IPS-15b (cell line): ENCODE measurements around the gene XRCC5.
A peak's percentile ranks its signal among the peaks of the same experiment; 100 is the strongest.

Experiments used
- H3K27me3 ChIP-seq: one replicate; pipeline ENCODE4 v1.6.1; 2013; ENCODE audit warnings: low read length; ENCODE audit not compliant: control insufficient read depth, insufficient read depth
- H3K36me3 ChIP-seq: one replicate; pipeline ENCODE4 v1.6.1; 2013; ENCODE audit warnings: low read length; ENCODE audit not compliant: control insufficient read depth, insufficient read depth
- H3K4me1 ChIP-seq: one replicate; pipeline ENCODE4 v1.6.1; 2013; ENCODE audit warnings: mild to moderate bottlenecking, low read length; ENCODE audit not compliant: control insufficient read depth, insufficient read depth
- H3K4me3 ChIP-seq: one replicate; pipeline ENCODE4 v1.5.1; 2013; ENCODE audit warnings: low read depth, low read length
- H3K9ac ChIP-seq: one replicate; pipeline ENCODE4 v1.6.1; 2013; ENCODE audit warnings: low read depth, mild to moderate bottlenecking, low read length
- H3K9me3 ChIP-seq: one replicate; pipeline ENCODE4 v1.6.1; 2013; ENCODE audit warnings: mild to moderate bottlenecking, low read length; ENCODE audit not compliant: control insufficient read depth, insufficient read depth

XRCC5 gene

DNA sequence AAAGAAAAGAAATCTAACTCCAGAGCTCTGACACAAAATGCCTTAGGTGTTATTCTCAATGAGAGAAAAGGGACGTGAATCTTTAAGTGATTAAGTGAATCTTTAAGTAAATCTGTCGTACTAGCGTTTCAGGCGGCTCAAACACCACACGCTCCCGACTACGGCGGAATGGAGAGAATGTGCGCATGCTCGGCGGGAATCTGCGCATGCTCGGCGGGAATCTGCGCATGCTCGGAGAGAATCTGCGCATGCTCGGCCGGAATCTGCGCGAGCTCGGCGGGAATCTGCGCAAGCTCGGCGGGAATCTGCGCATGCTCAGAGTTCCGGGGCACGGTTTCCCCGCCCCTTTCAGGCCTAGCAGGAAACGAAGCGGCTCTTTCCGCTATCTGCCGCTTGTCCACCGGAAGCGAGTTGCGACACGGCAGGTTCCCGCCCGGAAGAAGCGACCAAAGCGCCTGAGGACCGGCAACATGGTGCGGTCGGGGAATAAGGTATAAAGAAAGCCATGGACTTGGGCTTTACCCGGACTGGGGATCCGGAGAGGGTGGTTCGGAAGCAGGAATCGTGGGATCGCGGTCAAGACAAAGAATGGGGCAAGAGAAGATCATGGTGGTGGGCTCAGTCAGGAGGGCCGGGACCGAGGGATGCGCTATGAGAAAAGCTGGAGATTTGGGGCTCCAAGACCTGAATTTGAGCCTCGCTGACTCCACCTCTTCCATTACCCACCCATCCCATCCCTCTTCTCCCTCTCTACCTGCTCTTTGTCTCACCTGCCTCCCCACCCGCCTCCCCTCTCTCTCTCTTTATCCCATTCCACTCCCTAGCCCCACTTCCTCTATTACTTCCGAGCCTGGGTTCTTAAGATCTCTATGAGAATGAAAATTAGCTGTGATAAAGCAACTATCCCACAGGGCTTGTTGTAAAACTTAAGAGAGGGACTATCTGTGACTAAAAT, at the start of gene XRCC5:
TSS of gene XRCC5 (plus strand) at position 382 of the 955 bp plus-strand sequence. CDS start at position 471, 89 bp downstream.
- peaks cover 21% of the 10 kb centered on the region for H3K36me3 ChIP-seq
- H3K4me1 ChIP-seq, result peaks cover 12% of the 10 kb centered on the region
- H3K27me3 ChIP-seq, result no peaks in the 10 kb centered on the region
- H3K9ac ChIP-seq, result peak within 1 kb of the TSS; percentile 99
- no peaks in the 10 kb centered on the region for H3K9me3 ChIP-seq
- peak within 1 kb of the TSS; percentile 98 for H3K4me3 ChIP-seq

DNA sequence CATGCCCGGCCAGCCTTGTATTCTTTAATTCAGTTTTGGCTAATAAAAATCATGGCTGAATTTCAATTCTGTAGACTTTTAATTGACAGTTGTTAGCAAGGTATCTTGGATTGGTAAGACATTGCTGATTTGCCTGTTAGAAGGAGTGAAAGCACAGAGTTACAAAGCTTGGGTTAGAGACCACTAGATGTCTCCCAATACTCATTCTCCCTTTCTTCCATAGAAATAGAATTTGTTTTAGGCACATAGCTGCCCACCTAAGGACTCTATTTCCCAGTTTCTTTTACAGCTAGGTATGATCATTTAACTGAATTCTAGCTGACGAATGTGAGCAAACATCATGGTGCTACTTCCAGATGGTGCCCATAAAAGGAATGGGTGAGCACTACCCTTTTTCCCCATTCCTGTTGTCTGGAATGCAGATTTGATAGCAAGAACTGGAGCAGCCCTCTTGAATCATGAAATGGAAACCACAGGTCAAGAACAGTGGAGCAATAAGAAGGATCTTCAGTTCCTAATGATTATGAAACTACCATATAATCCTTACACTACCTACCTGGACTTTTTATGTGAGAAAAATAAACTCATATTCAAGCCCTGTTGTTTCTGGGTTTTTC, 45.0 kb upstream of the XRCC5 start:
- H3K9ac ChIP-seq, result no peak overlapping the region
- peaks cover 4% of the 10 kb centered on the region for H3K36me3 ChIP-seq
- no peaks in the 10 kb centered on the region for H3K27me3 ChIP-seq
- no peak overlapping the region for H3K4me3 ChIP-seq
- no peaks in the 10 kb centered on the region for H3K4me1 ChIP-seq
- no peaks in the 10 kb centered on the region for H3K9me3 ChIP-seq

DNA sequence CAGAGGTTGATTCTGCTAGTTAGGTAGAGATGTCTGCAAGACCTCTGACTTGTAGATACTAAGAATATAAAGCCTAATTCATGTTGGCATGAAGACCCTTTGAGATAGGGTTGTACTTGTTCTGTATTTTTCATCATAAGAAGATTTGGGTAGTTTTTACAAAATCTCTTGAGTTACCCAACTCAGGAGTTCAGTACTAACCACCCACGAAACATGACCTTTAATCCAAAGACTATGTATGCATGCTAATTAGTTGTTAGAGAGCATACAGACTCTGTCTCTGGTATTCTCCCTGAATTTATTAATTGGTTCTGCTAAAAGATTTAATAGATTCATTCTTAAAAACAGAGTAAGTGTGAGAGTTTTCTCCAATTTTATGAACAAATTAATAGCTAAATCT, 44.5 kb upstream of the XRCC5 start:
- Histone ChIP-seq H3K27me3 (no peaks in the 10 kb centered on the region), H3K9ac (no peak overlapping the region), H3K4me3 (no peak overlapping the region), H3K9me3 (no peaks in the 10 kb centered on the region), H3K36me3 (peaks cover 4% of the 10 kb centered on the region), H3K4me1 (no peaks in the 10 kb centered on the region)

DNA sequence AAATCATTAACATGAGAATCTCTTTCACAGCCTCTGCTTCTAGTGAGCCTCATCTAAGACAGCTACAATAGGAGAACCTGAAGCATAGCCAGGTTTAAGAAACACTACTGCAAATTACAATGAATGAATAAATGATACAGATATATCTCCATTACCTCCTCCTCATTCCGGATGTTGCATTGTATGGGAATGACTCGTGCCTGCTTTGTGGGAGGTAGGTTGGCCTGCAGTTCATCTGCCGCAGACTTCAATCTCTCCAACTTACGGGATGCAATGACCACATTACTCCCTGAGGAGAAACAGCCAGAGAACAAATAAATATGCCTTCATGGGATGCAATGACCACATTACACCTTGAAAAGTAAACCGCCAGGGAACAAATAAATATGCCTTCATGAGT, 42.9 kb upstream of the XRCC5 start:
- Histone ChIP-seq H3K27me3 (no peaks in the 10 kb centered on the region), H3K36me3 (peaks cover 4% of the 10 kb centered on the region), H3K4me1 (no peaks in the 10 kb centered on the region), H3K4me3 (no peak overlapping the region), H3K9ac (no peak overlapping the region), H3K9me3 (no peaks in the 10 kb centered on the region)

DNA sequence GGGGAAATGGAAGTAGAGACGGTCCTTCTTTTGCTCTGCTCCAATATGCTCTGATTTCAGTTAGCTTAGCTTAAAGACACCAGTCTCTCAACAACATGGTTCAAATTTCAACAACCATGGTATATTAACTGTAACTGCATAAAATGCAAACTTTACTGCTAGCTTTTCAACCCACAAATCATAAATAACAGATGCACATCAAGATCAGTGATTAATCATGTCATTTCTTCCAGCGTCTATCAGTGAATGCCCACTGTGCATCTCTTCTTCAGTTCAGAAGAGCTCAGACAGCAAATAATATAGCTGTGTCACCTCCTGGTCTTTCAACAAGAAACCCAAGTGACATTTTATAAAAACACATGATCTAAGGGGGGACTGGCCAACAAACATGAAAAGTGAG, 40.1 kb upstream of the XRCC5 start:
- Histone ChIP-seq H3K4me1 (no peaks in the 10 kb centered on the region), H3K9me3 (no peaks in the 10 kb centered on the region), H3K27me3 (no peaks in the 10 kb centered on the region), H3K9ac (no peak overlapping the region), H3K4me3 (no peak overlapping the region), H3K36me3 (peaks cover 3% of the 10 kb centered on the region)

DNA sequence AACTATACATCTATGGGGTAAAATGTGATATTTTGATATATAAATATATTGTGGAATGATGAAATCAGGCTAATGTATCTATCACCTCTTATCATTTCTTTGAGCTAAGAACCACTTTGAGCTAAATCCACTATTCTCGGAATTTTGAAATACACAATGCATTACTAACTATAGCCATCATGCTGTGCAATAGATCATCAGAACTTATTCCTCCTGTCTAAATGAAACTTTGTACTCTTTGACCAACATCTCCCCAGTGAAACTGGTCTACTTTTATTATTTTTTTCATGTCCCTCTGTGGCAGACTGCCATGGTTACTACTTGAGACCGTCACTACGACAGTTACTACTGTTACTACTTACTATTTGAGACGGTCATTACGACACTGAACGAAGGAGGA, 39.0 kb upstream of the XRCC5 start:
- Histone ChIP-seq H3K9ac (no peak overlapping the region), H3K36me3 (no peaks in the 10 kb centered on the region), H3K4me3 (no peak overlapping the region), H3K4me1 (no peaks in the 10 kb centered on the region), H3K9me3 (no peaks in the 10 kb centered on the region), H3K27me3 (no peaks in the 10 kb centered on the region)

DNA sequence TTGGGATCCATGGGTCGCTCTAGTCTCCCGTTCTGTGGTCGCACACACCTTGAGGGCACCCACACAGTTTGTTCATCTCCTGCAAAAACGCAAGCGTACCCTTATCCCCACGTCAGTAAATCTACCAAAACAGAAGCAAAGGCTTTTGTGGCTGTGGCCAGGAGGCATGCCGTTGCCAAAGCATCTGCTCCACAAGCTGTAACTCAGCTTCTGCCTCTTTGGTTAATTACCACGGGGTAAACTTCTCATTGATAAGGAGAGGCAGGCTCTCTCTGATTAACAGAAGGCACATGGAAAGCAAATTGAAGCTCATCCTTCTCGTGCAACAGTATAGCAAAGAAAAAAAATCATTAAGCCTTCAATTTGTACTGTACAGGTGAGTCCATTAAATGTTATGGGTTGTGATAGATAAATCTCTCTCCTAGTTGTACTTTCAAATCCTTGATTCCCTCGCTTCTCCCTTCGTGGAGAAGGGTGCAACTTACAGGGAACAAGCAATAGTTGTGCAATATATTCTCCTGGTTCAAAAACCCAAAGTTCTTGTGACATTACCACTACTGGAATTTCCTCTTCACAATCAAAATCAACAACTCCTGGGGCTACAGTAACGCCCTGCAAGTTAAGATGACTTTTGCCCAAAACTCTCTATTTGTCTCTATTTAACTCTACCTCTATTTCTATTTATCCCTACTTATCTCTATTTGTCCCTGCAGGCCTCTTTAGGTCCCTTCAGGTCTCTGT, 37.9 kb upstream of the XRCC5 start:
- Histone ChIP-seq H3K27me3 (no peaks in the 10 kb centered on the region), H3K36me3 (no peaks in the 10 kb centered on the region), H3K9me3 (no peaks in the 10 kb centered on the region), H3K4me3 (no peak overlapping the region), H3K4me1 (no peaks in the 10 kb centered on the region), H3K9ac (no peak overlapping the region)

DNA sequence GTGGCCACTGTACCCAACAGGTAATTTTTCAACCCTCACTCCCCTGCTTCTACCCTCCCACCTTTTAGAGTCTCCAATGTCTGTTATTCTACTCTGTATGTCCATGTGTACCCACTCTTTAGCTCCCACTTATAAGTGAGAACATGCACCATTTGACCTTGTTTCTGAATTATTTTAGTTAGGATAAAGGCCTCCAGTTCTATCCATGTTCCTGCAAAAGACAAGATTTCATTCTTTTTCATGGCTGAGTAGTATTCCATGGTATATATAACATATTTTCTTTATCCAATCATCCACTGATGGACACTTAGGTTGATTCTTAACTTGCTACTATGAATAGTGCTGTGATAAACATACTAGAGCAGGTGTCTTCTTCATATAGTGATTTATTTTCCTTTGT, 36.7 kb upstream of the XRCC5 start:
- H3K9me3 ChIP-seq, result no peaks in the 10 kb centered on the region
- no peaks in the 10 kb centered on the region for H3K36me3 ChIP-seq
- no peak overlapping the region for H3K9ac ChIP-seq
- H3K4me1 ChIP-seq, result no peaks in the 10 kb centered on the region
- H3K27me3 ChIP-seq, result no peaks in the 10 kb centered on the region
- H3K4me3 ChIP-seq, result no peak overlapping the region

DNA sequence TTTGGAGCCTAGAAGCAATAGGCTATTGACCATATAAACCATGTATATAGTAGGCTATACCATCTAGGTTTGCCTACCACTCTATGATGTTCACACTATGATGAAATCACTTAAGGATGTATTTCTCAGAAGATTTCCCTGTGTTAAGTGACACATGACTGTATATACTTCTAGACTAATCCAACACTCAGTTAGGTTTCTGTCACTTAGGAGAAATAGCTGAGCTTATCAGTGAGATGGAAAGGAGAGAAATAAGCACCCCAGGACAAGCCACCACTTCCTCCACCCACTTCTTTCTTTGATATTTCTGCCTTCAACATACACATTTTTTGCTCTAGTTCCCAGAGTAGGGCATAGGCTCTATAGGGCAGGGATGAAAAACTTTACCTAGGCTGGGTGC, 35.4 kb upstream of the XRCC5 start:
- Histone ChIP-seq H3K9ac (no peak overlapping the region), H3K36me3 (no peaks in the 10 kb centered on the region), H3K27me3 (no peaks in the 10 kb centered on the region), H3K9me3 (no peaks in the 10 kb centered on the region), H3K4me1 (no peaks in the 10 kb centered on the region), H3K4me3 (no peak overlapping the region)

DNA sequence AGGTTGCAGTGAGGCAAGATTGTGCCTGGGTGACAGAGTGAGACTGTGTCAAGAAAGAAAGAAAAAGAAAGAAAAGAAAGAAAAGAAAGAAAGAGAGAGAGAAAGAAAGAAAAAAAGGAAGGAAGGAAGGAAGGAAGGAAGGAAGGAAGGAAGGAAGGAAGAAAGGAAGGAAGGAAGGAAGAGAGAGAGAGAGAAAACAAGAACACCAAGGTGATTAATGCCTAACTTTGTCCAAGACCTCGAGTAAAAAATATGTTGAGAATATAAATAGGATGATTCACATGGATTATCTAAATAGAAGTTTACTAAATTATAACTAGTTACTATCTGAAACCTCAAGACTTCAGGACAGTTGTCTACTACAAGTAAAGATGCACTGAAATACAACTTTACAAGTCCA, 34.8 kb upstream of the XRCC5 start:
- Histone ChIP-seq H3K4me3 (no peak overlapping the region), H3K9me3 (no peaks in the 10 kb centered on the region), H3K36me3 (no peaks in the 10 kb centered on the region), H3K9ac (no peak overlapping the region), H3K27me3 (no peaks in the 10 kb centered on the region), H3K4me1 (no peaks in the 10 kb centered on the region)

DNA sequence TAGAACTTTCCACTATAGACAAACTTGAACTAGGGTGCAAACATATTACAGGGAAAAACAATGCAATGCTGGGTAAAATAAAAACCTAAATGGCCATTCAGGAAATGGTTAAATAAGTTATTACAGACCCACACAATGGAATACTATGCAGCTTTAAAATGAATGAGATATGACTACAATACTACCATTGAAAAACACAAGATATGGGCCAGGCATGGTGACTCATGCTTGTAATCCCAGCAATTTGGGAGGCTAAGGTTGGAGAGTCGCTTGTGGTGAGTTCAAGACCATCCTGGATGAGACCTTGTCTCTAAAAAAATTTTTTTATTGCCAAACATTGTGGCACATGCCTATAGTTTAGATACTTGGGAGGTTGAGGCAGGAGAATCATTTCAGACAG, 34.4 kb upstream of the XRCC5 start:
- Histone ChIP-seq H3K9me3 (no peaks in the 10 kb centered on the region), H3K4me3 (no peak overlapping the region), H3K36me3 (no peaks in the 10 kb centered on the region), H3K4me1 (no peaks in the 10 kb centered on the region), H3K27me3 (no peaks in the 10 kb centered on the region), H3K9ac (no peak overlapping the region)
